GM19438 (cell line): ENCODE data around the gene MTUS2.

Experiments used
- ATAC-seq: cut with Tn5 transposase; IDR thresholded peaks from one replicate; pipeline ENCODE4 v1.9.1; 2021; ENCODE audit warnings: low read depth; ENCODE audit not compliant: unreplicated experiment

The MTUS2 gene

DNA sequence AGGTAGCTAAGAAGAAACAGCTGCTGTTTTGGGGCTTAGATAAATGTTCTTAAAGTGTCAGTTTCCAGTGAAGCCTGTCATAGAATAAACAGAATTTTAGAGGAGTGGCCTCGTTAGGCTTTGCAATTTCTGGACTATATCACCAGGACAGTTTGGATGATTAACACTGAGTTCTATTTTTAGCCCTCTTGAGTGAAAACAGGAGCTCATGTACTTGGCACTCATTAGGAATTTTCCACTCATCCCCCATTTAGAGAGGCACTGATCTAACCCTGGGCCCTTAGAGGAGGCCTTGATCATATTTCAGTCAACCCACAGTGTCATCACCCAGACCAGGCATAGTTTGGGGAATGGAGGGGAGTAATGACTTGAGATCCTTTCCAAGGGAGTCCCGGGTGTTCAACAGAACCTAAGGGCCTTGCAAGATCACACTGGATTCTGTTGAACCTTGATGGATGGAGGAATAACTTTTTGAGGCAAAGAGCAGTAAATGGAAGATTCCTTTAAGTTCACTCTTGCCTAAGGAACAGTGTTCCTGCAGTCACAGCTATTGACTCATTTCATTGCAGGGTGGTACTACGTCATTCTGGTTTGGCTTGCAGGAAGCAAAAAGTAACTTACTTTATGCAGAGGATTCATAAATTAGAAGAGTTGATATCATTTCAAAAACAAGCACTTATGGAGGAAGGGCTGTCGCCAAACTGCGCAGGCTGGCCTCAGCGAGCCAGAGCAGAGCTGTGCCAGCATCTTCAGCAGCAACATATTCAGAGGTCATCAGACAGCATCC, 615.2 kb downstream of the MTUS2 start:
- ATAC-seq: no peak

DNA sequence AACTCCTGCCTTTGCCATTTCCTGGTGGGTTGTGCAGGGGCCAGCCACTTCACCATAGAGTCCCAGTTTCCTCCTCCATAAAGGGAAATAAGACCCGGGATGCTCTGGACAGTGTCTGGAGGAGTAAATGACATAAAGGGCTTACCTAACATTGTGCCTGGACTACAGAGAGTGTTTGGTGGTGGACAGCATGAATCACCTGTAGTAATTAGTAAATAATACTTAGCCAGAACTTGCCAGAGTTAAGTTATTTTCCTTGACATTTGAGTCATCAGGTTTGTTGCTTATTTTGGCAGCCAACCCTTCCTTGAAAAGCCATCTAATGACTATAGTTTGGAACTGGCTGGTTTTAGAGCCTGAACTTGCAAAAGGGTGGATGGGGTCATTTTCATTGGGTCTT, 616.2 kb downstream of the MTUS2 start:
- ATAC-seq: no peak

DNA sequence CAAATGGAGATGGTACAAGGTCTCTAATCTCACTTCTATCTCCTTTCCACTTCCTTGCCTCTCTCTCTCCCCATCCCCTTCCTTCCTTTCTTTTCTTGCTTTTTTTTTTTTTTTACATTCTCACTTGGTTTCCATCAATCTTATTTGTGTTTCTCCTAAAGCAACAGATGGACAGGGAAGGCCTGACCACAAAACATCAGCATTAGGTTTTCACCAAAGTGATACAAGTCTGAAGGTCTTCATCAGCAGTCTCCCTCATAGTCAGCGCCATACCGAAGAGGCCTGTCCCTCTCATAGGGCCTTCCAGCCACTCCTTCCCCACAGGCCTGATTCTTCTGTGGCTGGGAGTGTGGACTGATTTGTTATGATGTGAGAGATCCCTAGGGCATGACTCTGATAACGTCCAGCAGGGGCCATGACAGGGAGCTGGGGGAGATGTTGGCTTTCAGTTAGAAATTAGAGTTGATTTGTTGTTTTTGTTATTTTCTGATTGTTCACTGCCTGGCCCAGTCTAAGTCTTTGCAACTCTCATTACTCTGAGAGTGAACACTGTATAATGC, 616.7 kb downstream of the MTUS2 start:
- no peak for ATAC-seq

DNA sequence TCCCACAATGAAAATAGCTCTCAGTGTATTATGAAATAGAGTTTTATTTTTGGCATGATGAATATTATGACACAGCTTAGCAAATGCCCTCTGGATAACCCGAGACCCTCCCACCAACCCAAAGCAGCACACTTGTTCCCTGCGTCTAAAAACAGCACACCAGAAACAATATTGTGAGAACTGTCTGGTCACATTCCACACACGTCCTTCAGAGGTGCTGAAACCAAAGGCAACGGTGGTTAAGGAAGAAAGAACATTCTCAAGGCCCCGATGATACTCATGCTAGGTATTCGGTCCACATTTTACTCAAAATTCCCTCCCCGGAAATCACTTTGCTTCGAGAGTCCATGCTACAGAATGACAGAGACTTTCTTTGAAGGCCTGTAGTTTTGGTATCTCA, 618.6 kb downstream of the MTUS2 start:
- no peak for ATAC-seq

DNA sequence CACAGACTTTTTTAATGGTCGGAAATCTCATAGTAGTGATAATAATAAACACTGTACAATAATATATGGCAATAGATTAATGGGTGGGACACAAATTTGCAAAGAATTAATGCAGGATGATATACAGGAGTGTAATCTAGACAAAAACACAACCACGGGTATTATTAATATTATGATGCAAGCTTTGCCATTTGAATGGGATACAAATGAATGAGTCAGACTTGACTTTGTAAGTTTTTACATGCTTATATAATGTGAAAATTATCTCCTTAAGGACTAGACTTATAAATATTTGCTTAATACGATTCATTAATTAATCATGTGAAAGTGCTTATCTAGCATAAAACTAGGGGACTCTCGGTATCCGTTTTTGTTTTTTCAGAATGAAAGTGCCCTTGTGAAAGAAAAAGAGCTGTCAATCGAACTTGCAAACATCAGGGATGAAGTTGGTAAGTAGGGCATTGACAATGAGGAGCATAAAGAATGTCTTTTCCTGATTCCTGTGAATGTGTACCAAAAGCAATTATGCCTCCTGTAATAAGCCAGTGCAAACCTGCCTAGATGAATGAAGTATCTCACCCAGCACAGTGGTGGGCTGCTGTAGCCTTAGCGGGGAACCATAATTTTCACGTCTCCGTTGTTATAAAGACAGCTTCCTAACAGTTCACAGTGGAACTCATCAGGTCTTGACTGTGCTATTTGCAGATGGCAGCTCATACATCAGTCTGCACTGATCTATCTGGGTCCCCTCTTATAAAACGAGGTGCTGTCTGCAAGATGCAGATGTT, 619.7 kb downstream of the MTUS2 start:
- ATAC-seq: no peak

DNA sequence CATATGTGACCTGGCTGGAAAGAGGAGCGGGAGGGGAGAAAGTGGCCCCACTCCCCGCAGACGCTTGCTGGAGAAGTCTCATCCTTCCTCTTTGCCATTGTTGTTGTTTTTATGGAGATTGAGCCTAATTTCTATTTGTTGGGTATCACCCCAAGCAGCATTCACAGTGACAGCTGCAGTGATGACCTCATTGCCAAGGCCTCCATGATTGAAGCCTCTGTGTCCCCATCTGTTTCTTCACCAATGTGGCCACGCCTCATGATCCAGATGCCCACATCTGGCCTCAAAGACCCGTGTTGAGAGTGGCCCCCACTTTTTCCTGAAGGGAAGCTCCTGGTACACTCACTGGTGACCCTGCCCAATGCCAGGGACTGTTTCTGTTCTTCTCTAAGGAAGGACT, 621.2 kb downstream of the MTUS2 start:
- ATAC-seq: no peak

DNA sequence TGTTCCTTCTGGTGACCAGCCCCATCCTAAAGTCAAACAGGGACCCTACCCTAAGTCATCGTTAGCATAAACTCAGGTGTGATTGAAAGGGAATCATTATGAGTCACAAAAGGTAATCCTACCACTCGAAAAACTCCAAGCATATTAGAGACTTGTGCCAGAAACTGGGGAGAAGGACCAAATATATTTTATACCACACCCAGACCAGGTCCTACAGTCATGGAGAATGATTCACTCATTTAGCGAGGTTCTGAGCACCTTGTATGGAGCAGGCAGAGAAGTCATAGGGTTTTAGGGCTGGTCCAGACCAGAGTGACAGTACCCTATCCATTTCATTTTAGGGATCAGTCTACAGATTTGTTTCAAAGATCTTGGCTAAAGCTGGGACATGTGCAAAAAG, 625.9 kb downstream of the MTUS2 start:
- ATAC-seq: no peak

DNA sequence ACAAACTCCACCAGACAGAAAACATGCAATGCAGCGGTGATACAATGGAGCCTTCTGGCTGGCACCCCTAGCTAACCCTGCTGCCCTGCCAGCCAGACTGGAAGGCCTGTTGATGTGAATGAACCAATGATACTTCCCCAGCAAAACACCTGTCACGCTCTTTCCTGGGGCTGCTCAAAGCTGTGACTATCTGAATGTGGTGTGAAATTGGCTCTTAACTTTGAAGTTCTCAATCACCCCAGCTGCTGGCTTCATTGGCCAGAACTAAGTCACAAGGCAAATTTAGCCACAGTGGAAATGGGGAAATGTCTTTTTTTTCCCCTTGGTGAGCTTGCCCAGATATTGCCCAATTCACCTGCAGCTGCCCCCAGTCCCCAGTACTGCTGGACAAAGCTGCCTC, 628.0 kb downstream of the MTUS2 start:
- no peak for ATAC-seq

DNA sequence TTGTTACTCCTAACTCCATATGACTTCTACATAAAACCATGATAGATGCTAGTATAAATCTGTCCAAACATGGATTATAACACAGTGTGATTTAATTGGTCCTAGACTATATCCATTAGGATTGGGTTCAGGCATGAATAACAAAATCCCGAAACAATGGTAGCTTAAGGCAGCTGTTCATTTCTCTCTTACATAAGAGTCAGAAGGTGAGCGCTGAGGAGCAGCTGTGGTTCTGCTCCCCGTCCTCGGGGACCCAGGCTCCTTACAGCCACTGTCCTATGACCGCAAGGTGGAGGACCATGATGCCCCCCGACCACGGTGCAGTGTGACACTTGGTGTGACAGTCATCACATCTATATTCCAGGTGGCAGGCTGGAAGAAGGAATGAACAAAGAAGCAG, 629.6 kb downstream of the MTUS2 start:
- no peak for ATAC-seq

DNA sequence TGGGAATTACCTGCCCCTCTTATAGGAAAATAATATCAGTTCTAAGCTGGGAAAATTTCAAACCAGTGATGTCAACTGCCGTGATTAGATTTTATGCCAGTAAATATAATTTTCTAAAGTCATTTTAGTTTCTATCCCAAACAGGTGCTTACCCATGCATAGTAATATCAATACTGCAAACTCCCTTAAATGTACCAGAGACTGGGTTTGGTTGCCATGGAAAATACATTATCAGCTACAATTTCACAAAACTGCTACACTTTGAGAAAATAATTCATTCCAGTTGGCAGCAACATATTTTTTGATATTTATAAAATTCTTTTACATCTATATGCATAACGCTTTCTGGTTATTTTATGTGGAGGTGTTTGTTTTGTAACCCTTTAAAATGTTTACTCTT, 631.8 kb downstream of the MTUS2 start:
- ATAC-seq: no peak

DNA sequence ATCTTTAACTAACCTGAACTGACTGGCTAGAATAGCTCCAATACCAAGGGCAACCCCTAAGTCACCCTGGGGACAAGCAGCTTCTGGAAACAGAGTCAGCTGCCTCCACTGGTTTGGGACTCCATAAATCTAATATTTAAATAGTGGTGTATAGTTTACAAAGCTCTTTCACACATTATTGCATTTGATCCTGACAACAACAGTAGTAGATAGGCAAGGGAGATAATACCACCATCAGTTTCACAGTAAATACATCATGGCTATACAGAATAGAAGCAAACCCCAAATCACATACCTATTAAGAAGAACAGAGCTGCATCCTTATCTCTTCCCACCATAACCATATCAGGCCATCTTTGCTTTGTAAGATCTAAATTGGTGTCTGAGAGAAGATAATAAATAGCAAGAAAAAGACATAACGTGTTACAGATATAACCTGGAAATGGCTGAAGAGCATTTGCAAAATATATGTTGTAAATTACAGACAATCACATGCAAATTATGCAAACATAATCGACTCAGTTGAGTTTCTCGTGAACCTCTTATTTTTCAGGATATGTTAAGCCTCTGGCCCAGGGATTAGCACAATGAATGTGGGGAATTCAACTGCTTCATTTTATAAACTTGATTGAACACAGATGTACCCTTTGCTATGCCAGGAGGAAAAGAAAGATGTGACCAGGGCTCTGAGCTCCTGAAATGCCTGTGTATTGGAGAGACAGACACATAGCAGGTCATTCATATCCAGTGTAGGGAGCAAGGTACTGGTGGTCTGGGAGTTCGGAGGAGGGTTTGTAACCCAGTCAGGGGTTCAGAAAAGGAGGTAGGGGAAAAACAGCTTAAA, 632.9 kb downstream of the MTUS2 start:
- ATAC-seq: no peak

DNA sequence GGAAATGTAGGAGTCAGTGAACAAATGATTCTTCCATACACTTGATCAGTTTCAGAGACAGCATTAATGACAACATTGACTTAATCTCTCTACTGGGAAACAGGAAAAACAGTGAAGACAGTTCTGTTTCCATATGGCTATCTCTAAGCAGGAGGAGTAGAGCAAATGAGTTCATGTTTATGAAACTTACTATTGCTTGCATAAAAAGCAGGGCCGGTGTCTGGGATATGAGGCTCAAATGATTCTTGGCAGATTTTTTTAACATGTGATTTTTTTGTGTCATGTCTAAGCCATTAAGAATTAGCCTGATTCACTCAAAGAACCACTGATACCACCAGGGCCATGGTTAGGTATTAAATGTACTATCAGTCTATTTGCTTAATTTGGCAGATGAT, 633.5 kb downstream of the MTUS2 start:
- ATAC-seq: no peak

DNA sequence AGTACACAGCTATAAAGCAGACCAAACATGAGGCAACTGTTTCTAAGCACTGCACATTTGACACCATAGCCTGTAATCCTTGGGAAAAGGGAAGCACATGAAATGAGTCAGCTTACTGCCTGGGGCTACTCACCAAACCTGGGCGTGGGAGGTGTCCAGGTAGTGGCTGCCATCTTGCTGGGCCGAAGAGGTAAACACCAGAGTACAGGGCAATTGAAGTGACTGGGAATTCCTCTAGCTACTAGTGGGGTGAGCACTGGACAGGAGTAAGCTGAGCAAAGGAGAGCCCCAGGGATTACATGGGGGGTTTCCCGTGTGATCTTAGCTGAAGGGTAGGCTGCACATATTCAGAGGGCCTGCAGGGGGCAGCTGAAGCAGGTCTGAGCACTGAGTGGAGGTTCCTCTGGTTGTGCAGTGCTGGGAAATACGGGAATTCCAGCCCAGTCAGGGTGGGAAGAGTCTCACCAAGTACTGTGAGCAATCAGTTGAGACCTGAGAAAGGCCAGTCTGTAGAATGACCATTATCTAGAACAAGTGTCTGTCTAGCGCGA, 634.9 kb downstream of the MTUS2 start:
- ATAC-seq: no peak

DNA sequence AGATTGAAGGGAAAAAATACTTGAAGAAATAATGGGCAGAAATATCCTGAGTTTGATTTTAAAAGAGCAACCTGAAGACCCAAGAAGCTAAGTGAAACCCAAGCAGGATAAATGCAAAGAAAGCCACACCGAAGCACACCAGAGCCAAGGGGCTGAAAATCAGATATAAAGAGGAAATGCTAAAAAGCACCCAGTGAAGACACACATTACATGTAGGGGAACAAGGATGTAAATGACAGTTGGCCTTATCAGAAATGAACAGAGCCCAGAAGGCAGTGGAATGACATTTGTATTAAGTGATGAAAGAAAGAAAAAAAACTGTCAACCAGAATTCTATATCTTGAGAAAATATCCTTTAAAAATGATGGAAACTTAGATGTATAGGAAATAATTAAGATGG, 636.3 kb downstream of the MTUS2 start:
- ATAC-seq: no peak

DNA sequence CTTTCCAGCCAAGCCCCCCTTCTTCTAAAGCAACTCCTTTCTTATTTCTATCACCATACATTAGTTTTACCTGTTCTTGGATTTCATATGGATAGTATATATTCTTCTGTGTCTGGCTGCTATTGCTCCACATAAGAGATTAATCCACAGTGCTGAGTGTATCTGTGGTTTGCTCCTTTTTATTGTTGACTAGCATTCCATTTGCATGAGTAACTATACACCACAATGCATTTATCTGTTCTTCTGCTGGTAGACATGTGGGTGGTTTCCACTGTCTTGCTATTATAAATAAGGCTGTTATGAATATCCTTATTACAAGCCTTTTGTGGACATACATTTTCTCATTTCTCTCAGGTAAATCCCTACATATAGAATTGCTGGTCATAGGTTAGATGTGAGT, 637.2 kb downstream of the MTUS2 start:
- no peak for ATAC-seq

DNA sequence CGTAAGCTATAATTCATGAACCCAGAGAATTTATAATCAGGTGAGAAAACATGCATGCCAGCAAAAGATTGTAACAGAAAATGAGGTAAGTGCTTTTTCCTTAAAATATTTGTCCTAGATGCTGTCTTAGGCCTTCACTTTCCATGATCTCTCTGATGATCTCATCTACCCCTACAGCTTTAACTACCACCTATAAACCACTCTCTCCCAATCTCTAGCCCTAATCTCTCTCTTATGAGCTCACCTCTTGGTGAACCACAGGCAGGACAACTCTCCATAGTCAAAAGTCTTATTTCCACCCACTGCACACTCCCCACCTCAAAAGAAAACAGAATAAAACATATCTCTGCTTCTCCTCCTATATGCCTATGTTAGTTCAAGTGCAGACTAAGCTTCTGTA, 638.3 kb downstream of the MTUS2 start:
- ATAC-seq: no peak

DNA sequence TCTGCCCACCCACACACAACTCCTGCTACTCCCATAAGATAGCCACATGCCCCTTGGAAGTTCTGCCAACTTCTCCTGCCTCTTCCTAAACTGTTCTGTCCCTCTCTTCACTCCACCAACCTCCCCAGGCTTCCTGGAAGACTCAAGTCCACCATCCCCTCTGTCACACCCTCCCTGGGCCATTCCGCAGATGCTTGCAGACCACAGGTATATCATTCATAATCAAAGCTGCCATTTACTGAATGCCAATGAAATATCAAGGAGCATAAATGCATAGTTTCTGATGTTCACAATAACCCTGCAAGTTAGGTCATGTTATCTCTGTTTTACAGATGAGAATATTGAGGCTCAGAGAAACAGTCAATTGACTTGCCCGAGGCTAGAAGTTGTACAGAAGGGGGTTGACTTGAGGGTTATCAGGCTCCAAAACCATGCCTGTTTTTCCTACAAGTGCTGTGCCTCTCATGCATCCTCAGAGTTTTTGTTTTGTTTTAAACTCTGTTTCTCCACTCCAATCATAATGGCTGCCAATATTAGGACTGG, 639.7 kb downstream of the MTUS2 start:
- ATAC-seq: no peak

DNA sequence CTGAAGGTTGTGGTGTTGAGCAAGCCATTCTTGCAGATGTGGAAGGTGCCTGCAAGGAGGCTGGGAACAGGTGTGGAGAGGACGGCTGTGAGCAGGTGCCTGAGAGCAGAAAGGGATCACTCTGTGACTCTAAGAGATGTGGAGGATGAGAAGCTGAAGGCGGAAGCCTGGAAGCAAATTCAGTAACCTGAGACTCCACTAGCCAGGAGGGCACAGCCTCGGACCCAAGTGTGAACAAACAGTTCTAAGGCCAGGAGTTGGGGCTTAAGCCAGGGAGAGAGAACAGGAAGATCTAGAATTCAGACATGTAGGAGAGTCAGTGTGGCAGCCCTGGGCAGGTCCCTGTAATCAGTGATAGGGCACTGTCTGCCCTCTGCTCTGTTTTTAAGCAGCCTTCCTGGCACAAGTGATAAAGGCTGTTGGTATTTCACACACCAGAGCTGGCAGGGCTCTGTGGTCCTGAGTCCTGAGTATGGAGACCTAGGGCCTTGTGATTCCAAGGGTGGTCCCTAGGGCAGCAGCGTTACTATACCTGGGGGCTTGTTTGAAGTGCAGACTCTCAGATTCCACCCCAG, 644.1 kb downstream of the MTUS2 start:
- ATAC-seq: no peak

DNA sequence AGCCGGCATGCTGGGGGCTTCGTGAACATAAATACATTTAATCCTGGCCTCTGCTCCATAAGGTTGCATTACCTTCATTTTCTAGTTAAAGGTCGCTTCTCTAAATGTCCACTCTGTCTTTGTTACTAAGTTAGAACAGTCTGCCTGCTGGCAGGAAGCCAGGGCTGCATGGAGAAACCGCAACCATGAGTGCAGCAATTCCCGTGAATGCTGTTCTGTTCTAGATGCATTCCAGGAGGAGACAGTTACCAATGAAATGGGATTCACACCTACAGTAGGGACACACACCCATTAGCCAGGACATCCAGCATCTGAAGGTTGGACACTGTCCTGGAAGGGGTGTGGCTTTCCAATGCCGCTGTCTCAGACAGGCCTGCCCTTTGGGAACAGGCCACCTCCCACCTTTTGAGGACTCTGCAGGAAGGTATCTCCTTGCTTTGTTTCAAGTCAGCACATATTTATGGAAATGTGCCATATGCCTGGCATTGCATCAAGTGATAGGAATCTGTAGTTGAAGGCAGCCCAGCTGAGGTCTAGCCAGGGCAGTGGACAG, 645.7 kb downstream of the MTUS2 start:
- no peak for ATAC-seq

DNA sequence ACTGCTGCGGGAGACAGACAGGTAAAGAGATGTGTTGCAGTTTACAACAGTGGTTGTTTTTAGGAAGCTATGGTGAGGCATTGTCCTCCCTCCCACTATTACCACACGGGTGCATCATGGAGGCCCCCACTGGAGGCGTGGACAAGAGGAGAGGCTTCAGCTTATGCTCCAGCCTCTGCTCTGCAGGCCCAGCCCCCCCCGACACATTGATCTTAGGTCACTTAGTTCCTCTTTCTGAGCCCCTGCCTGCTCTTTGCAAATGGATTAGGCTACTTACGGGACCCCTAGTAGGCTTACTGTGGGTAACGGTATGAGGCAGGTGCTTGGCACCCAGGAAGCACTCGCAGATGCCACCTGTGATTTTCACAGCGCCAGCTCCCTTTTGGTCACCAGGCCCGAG, 651.4 kb downstream of the MTUS2 start:
- ATAC-seq: no peak
